ENCODE data around the gene IL4R. TPM values are rescaled to one million over a fixed set of nuclear protein-coding genes. Genes with fewer than 3 reads are reported as not detected.

IL4R gene
- total RNA-seq, 1 experiment from 2014 or later, result 28.9 TPM

DNA sequence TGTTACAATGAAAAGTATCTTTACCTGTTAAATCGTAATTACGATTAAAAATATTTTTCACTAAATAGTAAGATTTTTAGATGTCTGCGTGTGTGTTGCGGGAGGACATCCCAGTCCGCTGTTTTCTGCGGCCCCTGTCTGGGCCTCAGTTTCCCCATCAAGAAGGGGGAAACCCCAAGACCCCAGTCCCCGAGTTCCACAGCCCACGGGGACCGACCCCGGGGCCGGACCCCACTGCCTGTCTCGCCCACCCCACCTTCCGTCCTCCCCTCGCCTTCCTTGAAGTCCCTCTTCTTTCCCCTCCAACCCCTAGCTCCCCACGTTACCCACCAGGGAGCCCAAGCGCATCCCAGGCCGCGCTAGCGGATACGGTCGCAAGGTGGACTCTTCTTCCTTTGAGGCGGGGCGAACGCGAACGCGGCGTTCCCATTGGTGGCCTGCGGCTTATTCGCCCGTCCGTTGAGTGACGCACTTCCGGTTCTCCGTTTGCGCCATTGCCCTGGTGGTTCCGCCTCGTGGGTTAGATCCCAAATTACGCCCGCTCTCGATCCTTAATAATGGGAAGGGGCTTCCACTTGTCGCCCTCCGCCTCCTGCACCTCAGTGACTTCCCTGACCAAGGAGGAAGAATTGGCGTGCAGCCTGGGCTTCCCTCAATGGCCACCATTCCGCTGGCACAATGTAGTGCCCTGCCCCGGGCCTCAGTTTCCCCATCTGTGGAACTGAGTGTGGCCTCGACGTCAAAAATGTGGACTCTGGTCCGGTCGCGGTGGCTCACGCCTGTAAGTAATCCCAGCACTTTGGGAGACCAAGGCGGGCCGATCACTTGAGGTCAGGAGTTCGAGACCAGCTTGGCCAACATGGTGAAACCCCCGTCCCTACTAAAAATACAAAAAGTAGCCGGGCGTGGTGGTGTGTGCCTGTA is 45.1 kb upstream of the IL4R start, which contains the start of gene NSMCE1:
Gene NSMCE1 (minus strand): TSS at position 397 of the 924 bp plus-strand sequence. CDS start 11,202 bp downstream, outside the sequence.
- CTCF ChIA-PET, result no interaction called here

DNA sequence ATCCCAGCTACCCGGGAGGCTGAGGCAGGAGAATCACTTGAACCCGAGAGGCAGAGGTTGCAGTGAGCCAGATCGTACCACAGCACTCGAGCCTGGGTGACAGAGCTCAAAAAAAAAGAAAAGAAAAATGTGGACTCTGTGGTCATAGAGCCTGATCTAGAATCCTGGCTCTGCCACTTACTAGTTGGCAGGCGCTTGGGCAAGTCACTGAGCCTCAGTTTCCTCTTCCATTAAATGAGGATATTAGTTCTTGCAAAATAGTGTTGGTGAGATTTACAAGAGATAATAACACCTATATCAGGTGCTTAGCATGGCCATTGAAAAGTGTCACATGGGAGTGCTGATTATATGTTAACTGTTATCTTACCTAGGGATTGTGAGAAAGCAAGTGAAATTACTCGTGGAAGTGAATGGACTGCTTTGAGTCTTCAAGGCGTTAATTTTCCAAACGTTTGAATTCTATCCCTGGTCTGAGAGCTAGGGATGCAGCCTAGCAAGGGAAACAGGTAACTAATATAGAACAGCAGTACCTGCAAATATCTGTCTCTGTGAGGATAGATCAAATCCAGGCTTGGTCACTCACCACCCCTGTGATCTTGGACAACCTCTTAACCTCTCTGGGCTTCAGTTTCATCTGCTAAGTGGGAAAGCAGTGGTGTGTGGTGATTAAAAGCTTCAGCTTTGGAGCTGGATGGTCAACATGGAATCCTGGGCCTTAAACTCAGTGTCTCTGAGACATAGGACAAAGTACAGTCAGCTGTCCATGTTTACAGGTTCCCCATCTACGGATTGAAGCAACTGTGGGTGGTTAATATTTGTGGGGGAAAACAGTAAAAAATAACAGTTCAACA is 44.2 kb upstream of the IL4R start:
- ChIA-PET POLR2A (no interaction called here), CTCF (no interaction called here)
- TF ChIP-seq, protein P1, sequence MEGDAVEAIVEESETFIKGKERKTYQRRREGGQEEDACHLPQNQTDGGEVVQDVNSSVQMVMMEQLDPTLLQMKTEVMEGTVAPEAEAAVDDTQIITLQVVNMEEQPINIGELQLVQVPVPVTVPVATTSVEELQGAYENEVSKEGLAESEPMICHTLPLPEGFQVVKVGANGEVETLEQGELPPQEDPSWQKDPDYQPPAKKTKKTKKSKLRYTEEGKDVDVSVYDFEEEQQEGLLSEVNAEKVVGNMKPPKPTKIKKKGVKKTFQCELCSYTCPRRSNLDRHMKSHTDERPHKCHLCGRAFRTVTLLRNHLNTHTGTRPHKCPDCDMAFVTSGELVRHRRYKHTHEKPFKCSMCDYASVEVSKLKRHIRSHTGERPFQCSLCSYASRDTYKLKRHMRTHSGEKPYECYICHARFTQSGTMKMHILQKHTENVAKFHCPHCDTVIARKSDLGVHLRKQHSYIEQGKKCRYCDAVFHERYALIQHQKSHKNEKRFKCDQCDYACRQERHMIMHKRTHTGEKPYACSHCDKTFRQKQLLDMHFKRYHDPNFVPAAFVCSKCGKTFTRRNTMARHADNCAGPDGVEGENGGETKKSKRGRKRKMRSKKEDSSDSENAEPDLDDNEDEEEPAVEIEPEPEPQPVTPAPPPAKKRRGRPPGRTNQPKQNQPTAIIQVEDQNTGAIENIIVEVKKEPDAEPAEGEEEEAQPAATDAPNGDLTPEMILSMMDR (IDR thresholded peaks at IDR 0.05), result no peak
- TF ChIP-seq, protein P2, sequence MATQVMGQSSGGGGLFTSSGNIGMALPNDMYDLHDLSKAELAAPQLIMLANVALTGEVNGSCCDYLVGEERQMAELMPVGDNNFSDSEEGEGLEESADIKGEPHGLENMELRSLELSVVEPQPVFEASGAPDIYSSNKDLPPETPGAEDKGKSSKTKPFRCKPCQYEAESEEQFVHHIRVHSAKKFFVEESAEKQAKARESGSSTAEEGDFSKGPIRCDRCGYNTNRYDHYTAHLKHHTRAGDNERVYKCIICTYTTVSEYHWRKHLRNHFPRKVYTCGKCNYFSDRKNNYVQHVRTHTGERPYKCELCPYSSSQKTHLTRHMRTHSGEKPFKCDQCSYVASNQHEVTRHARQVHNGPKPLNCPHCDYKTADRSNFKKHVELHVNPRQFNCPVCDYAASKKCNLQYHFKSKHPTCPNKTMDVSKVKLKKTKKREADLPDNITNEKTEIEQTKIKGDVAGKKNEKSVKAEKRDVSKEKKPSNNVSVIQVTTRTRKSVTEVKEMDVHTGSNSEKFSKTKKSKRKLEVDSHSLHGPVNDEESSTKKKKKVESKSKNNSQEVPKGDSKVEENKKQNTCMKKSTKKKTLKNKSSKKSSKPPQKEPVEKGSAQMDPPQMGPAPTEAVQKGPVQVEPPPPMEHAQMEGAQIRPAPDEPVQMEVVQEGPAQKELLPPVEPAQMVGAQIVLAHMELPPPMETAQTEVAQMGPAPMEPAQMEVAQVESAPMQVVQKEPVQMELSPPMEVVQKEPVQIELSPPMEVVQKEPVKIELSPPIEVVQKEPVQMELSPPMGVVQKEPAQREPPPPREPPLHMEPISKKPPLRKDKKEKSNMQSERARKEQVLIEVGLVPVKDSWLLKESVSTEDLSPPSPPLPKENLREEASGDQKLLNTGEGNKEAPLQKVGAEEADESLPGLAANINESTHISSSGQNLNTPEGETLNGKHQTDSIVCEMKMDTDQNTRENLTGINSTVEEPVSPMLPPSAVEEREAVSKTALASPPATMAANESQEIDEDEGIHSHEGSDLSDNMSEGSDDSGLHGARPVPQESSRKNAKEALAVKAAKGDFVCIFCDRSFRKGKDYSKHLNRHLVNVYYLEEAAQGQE (IDR thresholded peaks at IDR 0.05; ENCODE audit: insufficient read depth in 1 of 2, low read depth in 2 of 2, low read length in 1 of 2), result no peak
- TF ChIP-seq SIN3A (IDR thresholded peaks at IDR 0.05; ENCODE audit: borderline replicate concordance, insufficient read depth, low read depth, low read length) (no peak), POLR2AphosphoS5 (IDR thresholded peaks at IDR 0.05; ENCODE audit: low read depth, low read length) (no peak), TCF7L2 (IDR thresholded peaks at IDR 0.05; ENCODE audit: low read depth, low read length) (no peak)
- intact Hi-C loops (cut with micrococcal nuclease; ENCODE audit: unreplicated experiment), result no loop called here
- peak overlapping the region; percentile 79 to 97 for H3K4me3 ChIP-seq (ENCODE audit: low read depth in 2 of 2, low read length in 2 of 2)
- H3K4me1 ChIP-seq (ENCODE audit: control insufficient read depth, insufficient read depth, low read length), result peaks cover 7% of the 10 kb centered on the region; the same call in 1 of the 2 replicates
- H3K36me3 ChIP-seq (ENCODE audit: control insufficient read depth, insufficient read depth, low read length), result no peaks in the 10 kb centered on the region
- DNase-seq (ENCODE audit: low read depth, low spot score), result no peak
- no peaks in the 10 kb centered on the region for H3K9me3 ChIP-seq (ENCODE audit: control insufficient read depth, insufficient read depth, low read depth, low read length)
- no TSS peak for BruUV-seq (replicated peaks)
- H3K27ac ChIP-seq (ENCODE audit: low read length), result peak overlapping the region; percentile 94
- no peaks in the 10 kb centered on the region for H3K27me3 ChIP-seq (ENCODE audit: control insufficient read depth, insufficient read depth, low read length)
- ATAC-seq, result no peak
- in situ Hi-C loops (cut with HindIII; ENCODE audit: low pct_unique_long_range_greater_than_20kb, low sequenced_read_pairs), result no loop called here

More for the DNA sequence above, 45.1 kb upstream of the IL4R start, which contains the start of gene NSMCE1:
- H3K36me3 ChIP-seq (ENCODE audit: control insufficient read depth, insufficient read depth, low read length), result no peaks in the 10 kb centered on the region
- H3K9me3 ChIP-seq (ENCODE audit: control insufficient read depth, insufficient read depth, low read depth, low read length), result no peaks in the 10 kb centered on the region
- ATAC-seq, result peak; percentile 100
- POLR2A ChIA-PET, result interaction anchor here (0.6 kb wide), 1 partner anchor 22 kb away, joined by 6 read pairs; no protein-coding TSS in a partner anchor
- TSS peak; percentile 97 for BruUV-seq (replicated peaks)
- peaks cover 7% of the 10 kb centered on the region; the same call in 1 of the 2 replicates for H3K4me1 ChIP-seq (ENCODE audit: control insufficient read depth, insufficient read depth, low read length)
- in situ Hi-C loops (cut with HindIII; ENCODE audit: low pct_unique_long_range_greater_than_20kb, low sequenced_read_pairs), result no loop called here
- peak within 1 kb of the TSS; percentile 94 for H3K27ac ChIP-seq (ENCODE audit: low read length)
- peak; percentile 73 for DNase-seq (ENCODE audit: low read depth, low spot score)
- intact Hi-C loops (cut with micrococcal nuclease; ENCODE audit: unreplicated experiment), result no loop called here
- no peaks in the 10 kb centered on the region for H3K27me3 ChIP-seq (ENCODE audit: control insufficient read depth, insufficient read depth, low read length)
- TF ChIP-seq SIN3A (IDR thresholded peaks at IDR 0.05; ENCODE audit: borderline replicate concordance, insufficient read depth, low read depth, low read length) (no peak), POLR2AphosphoS5 (IDR thresholded peaks at IDR 0.05; ENCODE audit: low read depth, low read length) (peak; percentile 81)
- peak within 1 kb of the TSS; percentile 79 to 97 for H3K4me3 ChIP-seq (ENCODE audit: low read depth in 2 of 2, low read length in 2 of 2)

All from Panc1 (cell line).